Fibroblast of the aortic adventitia (primary cell): Measurements from ENCODE around the gene KIAA0586. TPM values are rescaled to one million over a fixed set of nuclear protein-coding genes. Genes with fewer than 3 reads are reported as not detected.
"Not testable (repeated sequence)": the region's sequence is repeated elsewhere in the genome, so short reads cannot be mapped to it uniquely, and the experiment has no call there.

ENCODE experiments used
- DNase-seq: peaks from one replicate; pipeline ENCODE4 v3.0.0-alpha.2; 2010; ENCODE audit warnings: low read depth
- H3K4me3 ChIP-seq: 2 replicates; pipeline ENCODE4 v1.5.1; 2011; ENCODE audit warnings: low read depth, mild to moderate bottlenecking, control low read depth, low read length, moderate library complexity
- total RNA-seq: library from RNA; depleted of rRNA; stranded (reverse); fragments of >200 nt; gene quantifications from 2 replicates; pipeline ENCODE4 v1.2.3, GENCODE V29; 2012; ENCODE audit warnings: low replicate concordance
- TF ChIP-seq, protein P1 (sequence below): IDR thresholded peaks from 2 replicates; pipeline ENCODE4 v1.5.1; 2011; ENCODE audit warnings: mild to moderate bottlenecking, low read length, control low read depth, inconsistent platforms; ENCODE audit not compliant: insufficient read depth

Gene KIAA0586
- total RNA-seq, 1 donor: 45.2 TPM

GRCh38 chr14:58517592-58517991 lies 90.1 kb downstream of the KIAA0586 start:
- DNase-seq: no peak
- TF ChIP-seq, protein P1, sequence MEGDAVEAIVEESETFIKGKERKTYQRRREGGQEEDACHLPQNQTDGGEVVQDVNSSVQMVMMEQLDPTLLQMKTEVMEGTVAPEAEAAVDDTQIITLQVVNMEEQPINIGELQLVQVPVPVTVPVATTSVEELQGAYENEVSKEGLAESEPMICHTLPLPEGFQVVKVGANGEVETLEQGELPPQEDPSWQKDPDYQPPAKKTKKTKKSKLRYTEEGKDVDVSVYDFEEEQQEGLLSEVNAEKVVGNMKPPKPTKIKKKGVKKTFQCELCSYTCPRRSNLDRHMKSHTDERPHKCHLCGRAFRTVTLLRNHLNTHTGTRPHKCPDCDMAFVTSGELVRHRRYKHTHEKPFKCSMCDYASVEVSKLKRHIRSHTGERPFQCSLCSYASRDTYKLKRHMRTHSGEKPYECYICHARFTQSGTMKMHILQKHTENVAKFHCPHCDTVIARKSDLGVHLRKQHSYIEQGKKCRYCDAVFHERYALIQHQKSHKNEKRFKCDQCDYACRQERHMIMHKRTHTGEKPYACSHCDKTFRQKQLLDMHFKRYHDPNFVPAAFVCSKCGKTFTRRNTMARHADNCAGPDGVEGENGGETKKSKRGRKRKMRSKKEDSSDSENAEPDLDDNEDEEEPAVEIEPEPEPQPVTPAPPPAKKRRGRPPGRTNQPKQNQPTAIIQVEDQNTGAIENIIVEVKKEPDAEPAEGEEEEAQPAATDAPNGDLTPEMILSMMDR: no peak
- H3K4me3 ChIP-seq: no peak overlapping the region

GRCh38 chr14:58525691-58526090 lies 98.2 kb downstream of the KIAA0586 start:
- not testable (repeated sequence) for H3K4me3 ChIP-seq, DNase-seq

DNA sequence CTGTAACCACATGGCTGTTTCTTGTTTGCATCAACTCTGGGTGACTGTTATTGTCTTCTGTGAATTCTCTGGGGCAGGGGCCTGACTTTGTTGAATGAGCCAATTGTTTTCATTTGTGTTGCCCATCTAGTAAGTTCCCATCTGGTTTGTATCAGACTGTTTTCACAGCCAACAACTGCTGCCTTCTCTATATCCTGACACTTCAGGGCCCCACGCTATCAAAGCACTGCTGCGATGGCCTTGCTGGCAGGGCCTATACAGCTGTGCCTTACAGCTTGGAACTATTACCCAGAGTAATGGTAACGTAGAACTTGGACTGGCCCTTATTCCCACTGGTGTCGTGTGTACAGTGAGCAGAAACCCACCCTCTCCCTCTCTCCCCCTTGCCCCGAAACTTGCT lies 105.9 kb downstream of the KIAA0586 start:
- DNase-seq: peak; percentile 50
- TF ChIP-seq, protein P1: no peak
- H3K4me3 ChIP-seq: no peak overlapping the region

DNA sequence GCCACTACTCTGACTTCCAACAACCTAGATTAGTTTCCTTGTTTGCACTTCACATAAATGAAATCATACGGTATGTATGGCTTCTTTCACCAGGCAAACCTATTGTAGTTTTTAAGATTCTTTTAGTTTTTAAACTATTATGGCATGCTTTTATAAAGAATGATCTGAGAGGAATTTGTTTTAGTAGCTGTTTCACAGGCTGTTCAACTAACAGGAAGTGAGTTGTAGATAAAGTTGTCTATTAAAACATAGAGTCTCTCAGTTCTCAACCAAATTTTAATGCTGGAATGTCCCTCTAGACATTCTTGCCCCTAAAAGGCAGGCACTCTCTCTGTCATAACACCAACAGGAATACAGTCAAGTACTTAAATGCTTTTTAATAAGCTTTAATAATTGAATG lies 107.5 kb downstream of the KIAA0586 start:
- peak; percentile 54 for DNase-seq
- TF ChIP-seq, protein P1: no peak

GRCh38 chr14:58537004-58537403 lies 109.5 kb downstream of the KIAA0586 start:
- DNase-seq: no peak
- no peak overlapping the region for H3K4me3 ChIP-seq
- TF ChIP-seq, protein P1: no peak

More for the DNA sequence above, 107.5 kb downstream of the KIAA0586 start:
- no peak overlapping the region for H3K4me3 ChIP-seq

GRCh38 chr14:58540749-58541632 lies 113.5 kb downstream of the KIAA0586 start:
- DNase-seq: peak; percentile 10
- H3K4me3 ChIP-seq: no peak overlapping the region
- TF ChIP-seq, protein P1: no peak

DNA sequence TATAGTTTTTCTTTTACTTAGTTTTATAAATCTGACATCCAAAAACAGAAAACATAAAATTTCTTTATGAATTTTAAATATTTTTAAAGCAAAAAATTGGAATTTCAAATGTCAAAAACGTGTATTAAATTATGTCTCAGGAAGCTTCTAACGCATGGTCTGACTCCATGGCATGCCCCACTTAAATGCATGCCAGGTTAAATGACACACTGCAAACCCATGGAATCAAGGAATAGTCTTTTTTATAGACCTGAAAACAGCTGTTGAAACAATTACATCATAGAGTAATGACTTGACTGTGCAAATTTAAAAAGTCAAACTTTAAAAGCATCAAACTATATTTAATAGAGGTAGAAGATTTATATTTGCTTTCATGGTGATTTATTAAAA lies 114.1 kb downstream of the KIAA0586 start:
- DNase-seq: no peak
- H3K4me3 ChIP-seq: no peak overlapping the region
- TF ChIP-seq, protein P1: no peak
